SK-N-DZ (cell line): ENCODE measurements around the gene CMC4. TPM values are rescaled to one million over a fixed set of nuclear protein-coding genes. Genes with fewer than 3 reads are reported as not detected.

Experiments used
- DNase-seq: peaks from one replicate; pipeline ENCODE4 v3.0.0-alpha.2; 2015; ENCODE audit warnings: low spot score
- polyA plus RNA-seq, 2 experiments: library from polyadenylated mRNA; depleted of rRNA; stranded (reverse); fragments of >200 nt; gene quantifications; 2 replicates each; pipeline ENCODE4 v1.2.3, GENCODE V29; 2014

The CMC4 gene
- polyA plus RNA-seq (2014; cell fraction: cytosol; rRNA removed) = 15.2 and 15.7 TPM in 2 replicates
- polyA plus RNA-seq (2014; cell fraction: nucleus; rRNA removed) = 14.2 and 14.7 TPM in 2 replicates

- DNase-seq = peak; percentile 76
These were observed at the start of gene CMC4, which contains the start of the genes BRCC3 and MTCP1 for GRCh38 chrX:155070975-155071693. Gene CMC4, minus strand, starts transcription at chrX:155071136. Its CDS starts 7,113 bp downstream, at chrX:155064023. Gene BRCC3, plus strand, starts transcription at chrX:155071508. Its CDS starts 20 bp downstream, at chrX:155071528. Gene MTCP1, minus strand, starts transcription at chrX:155071136. Its CDS starts 5,126 bp downstream, at chrX:155066010.

- no peak for DNase-seq
These were observed 44.4 kb upstream of the CMC4 start for GRCh38 chrX:155115174-155115819.

GRCh38 chrX:155113097-155113496 lies 42.2 kb upstream of the CMC4 start:
- DNase-seq = no peak

- no peak for DNase-seq
These were observed 41.2 kb upstream of the CMC4 start for GRCh38 chrX:155112171-155112570.

GRCh38 chrX:155108427-155108826 lies 37.5 kb upstream of the CMC4 start:
- no peak for DNase-seq

GRCh38 chrX:155105919-155106318 lies 35.0 kb upstream of the CMC4 start:
- DNase-seq = no peak

GRCh38 chrX:155094468-155095061 lies 23.6 kb upstream of the CMC4 start:
- DNase-seq = peak; percentile 30

- DNase-seq = no peak
These were observed 16.2 kb upstream of the CMC4 start for GRCh38 chrX:155086961-155087735.

- no peak for DNase-seq
These were observed 15.4 kb upstream of the CMC4 start for GRCh38 chrX:155086202-155086840.

- peak; percentile 7 for DNase-seq
These were observed 851 bp upstream of the CMC4 start for GRCh38 chrX:155071694-155072280.

- DNase-seq = no peak
These were observed 317 bp downstream of the CMC4 start for GRCh38 chrX:155070663-155070974.

GRCh38 chrX:155070038-155070437 lies 898 bp downstream of the CMC4 start:
- no peak for DNase-seq

GRCh38 chrX:155069414-155069813 lies 1.5 kb downstream of the CMC4 start:
- no peak for DNase-seq

- no peak for DNase-seq
These were observed 2.8 kb downstream of the CMC4 start for GRCh38 chrX:155068165-155068564.

GRCh38 chrX:155065035-155065734 lies 5.8 kb downstream of the CMC4 start:
- DNase-seq = no peak

GRCh38 chrX:155061760-155062159 lies 9.2 kb downstream of the CMC4 start:
- DNase-seq = no peak

- DNase-seq = peak; percentile 51
These were observed 13.8 kb downstream of the CMC4 start for GRCh38 chrX:155056877-155057792.

- no peak for DNase-seq
These were observed 14.5 kb downstream of the CMC4 start for GRCh38 chrX:155056471-155056870.

- DNase-seq = no peak
These were observed 15.4 kb downstream of the CMC4 start for GRCh38 chrX:155055494-155055893.
